Stimulated activated CD4-positive, alpha-beta T cell treated with anti-CD3 and anti-CD28 coated beads, TNF-alpha, amount 100 ng/mL, for 48 hours (primary cell): Measurements from ENCODE around the gene NAA80.
"Not testable (repeated sequence)": the region's sequence is repeated elsewhere in the genome, so short reads cannot be mapped to it uniquely, and the experiment has no call there.

Experiments used
- DNase-seq, 3 donors: peaks; one replicate each; pipeline ENCODE4 v3.0.0-alpha.2; 2020; ENCODE audit warnings: low read depth in 3 of 3

NAA80 gene

DNA sequence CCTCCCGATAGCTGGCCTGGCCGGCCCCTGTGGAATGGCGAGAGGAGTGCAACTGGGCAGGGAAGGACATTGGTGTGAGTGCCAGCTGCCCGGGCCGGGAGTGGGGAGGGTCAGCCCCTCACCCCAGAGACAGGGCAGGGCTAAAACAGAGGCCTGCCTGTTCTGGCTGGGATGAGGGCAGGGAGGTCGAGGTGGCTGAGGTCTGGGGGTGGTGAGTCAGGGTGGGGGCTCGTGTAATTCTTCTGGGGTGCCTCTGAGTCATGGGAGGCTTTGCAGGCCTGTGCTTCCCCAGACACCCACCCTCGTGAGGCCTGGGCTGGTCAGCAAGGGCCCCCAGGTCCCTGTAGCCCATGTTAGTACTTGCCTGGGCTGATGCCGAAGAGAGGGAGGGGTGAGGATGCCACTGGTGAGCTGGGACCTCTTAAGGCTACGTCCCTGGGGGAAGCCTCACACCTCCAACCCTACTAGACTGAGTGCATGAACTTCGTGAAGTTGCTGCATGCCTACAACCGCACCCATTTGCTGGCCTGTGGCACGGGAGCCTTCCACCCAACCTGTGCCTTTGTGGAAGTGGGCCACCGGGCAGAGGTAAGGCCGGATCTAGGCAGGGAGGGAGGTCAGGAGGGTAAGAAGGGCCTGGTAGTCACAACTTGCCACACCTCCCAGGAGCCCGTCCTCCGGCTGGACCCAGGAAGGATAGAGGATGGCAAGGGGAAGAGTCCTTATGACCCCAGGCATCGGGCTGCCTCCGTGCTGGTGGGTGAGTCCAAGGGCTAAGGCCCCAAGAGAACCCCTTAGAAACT, 28.6 kb downstream of the NAA80 start:
- DNase-seq, result no peak

DNA sequence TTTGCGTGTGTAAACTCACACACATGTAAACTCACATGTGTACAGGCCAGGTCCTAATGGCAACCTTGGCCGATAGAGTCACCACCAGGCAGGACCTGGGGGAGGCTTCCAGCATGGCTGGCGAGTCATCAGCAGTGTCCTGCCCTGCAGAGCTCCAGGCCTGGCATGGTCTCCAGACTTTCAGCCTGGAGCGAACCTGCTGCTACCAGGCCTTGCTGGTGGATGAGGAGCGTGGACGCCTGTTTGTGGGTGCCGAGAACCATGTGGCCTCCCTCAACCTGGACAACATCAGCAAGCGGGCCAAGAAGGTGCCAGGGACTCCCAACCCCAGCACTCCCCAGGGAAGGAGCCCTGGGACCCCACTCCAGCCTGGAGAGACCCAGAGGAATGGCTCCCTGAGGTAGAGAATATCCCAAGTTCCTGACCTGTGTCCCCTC, 29.2 kb downstream of the NAA80 start:
- DNase-seq, result no peak

DNA sequence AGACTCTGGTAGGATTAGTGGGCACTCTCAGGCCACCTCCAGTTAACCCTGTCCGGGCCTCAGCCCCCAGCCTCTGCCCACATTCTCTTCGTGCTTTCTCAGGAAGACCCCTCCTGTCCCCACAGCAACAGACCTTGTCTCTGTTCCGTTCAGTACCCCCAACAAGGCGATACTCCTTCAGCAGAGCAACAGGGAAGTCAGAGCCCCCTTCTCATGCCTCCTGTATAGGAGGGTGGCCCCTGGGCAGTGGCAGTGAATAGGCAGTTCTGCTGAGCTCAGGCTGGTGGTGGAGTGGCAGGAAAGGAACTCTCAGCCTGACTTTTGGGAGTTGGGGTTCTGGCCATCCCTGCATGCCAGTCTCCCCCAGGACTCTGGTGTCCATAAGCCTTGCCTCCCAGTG, 29.7 kb downstream of the NAA80 start:
- no peak for DNase-seq

DNA sequence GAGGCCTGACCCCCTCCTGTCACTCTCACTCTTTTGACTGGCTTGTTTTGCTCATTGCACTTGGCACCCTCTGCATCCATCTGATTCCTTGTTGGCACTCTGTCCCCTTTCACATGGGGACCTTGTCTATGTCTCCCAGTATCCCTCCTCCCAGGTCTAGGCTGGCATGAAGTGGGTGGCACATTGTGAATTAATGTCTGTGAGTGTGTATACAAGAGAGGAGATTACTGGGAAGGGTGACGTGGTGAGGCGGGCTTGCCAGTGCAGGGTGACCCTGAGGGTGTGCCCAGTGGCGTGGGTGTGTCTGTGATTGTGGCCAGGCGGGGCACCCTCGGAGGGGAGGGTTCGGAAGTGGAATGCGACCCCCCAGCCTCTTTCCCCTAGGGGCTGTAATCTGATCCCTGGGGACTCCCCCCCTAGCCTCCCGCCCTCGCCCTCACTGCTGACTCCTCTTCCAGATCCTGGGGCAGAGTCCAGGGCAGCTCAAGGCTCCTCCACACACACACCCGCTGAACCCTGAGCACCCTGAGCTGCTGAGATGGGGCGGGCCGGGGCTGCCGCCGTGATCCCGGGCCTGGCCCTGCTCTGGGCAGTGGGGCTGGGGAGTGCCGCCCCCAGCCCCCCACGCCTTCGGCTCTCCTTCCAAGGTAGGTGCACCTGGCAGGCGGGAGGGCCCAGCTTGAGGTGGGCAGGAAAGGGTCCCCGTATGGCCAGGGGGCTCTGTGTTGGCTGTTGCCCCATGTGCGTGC, 30.3 kb downstream of the NAA80 start, which contains the start of gene SEMA3B:
Gene SEMA3B (plus strand): TSS at position 445 of the 749 bp plus-strand sequence. CDS start 94 bp downstream, at position 539.
- DNase-seq, result no peak

DNA sequence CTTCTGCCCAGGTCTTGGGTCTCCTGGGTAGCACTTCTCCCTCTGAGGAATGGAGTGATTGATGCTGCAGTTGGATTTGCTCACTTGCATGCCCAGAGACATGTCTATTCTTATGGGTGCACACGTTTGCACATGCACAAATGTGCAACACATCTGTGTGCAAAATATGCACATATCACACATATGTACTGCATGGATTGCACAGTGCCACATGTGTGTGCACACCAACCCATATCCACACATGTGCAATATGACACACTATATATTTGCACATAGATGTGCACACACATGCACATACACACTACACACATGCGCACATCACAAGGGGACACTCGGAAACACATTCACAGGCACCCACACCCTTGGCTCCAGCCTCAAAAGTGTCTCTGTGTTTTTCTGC, 30.9 kb downstream of the NAA80 start:
- no peak for DNase-seq

DNA sequence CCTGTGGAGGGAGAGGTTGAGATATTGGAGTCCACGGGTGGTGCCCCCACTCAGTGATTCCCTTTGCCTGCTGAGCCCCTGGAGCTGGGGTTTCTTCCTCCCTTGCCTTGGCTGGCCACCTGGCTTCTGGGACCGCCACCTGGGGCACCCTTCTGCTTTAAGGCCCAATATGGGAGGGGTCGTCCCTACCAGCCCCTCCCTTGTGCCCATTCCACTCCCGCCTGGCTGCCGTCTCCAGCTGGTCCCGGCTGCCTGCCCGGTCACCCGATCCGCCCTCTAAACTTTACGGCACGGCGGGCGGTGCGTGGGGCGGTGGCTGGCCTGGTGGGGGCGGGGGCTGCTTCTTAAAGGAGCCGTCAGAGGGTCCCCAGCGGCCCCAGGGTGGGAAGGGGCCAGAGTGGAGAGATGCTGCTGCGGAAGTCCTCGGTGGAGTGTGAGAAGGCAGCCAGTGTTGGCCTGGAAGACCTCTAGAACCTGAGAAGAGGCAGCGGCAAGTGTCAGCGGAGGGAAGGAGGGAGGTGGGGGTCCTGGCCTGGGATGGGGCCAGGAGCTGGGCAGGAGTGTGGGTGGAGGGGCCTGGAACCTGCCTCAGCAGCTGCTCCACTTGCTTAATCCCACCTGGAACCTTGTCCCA, 31.8 kb downstream of the NAA80 start:
- DNase-seq, result no peak

DNA sequence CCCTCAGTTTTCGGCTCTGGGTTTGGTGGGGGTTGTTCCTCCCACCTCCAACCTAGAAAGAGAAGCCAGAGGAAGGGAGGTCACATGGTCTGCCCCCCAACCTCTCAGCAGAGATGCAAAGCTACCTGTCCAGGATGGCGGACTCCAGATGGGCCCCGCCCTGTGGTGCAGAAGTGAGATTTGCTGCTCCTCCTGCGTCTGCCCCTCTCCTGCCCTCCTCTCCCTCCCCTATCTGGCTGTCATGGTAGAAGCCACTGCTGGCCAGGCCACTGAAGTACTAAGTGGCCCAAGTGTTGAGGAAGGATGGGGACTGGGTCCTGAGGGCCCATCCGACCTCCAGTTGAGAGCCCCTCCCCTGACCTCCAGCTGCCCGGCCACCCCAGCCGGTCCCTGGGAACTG, 32.4 kb downstream of the NAA80 start:
- DNase-seq, result no peak

DNA sequence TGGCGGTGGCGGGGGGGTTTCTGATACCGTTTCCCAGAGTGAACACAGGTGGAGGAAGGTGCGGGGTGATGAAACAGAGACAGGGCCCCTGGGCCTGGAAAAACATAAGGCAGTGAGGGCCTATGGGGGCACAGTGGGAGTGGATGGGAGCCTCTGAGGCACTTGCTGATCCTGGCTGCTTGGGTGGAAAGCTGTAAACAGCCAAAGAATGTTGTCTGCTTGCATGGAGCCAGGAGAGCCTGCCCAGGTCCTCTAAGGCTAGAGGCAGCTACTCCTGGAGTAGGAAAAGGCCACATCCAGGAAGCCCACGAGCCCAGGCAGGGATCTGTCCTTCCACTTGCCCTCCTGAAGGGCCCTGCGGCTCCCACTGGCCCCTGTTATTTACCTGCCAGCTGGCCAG, 33.2 kb downstream of the NAA80 start:
- no peak for DNase-seq

DNA sequence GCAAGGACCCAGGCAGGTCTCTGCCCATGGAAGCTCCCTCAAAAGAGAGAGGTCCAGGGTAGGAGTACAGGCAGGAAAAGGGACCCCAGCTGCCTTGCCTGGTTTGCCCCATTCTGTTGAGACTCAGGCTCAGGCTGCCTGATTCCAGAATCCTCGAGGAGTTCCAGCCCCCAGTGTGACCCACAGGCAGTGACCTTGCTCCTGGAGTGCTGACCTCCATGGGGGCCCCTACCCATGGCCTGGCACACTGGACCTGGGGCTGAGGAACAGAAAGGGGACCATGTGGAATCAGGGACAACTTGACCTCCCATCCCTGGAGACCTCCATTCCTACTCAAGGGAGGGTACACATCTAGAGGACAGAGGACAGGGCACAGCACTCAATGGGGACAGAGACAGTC, 33.6 kb downstream of the NAA80 start:
- DNase-seq, result no peak

DNA sequence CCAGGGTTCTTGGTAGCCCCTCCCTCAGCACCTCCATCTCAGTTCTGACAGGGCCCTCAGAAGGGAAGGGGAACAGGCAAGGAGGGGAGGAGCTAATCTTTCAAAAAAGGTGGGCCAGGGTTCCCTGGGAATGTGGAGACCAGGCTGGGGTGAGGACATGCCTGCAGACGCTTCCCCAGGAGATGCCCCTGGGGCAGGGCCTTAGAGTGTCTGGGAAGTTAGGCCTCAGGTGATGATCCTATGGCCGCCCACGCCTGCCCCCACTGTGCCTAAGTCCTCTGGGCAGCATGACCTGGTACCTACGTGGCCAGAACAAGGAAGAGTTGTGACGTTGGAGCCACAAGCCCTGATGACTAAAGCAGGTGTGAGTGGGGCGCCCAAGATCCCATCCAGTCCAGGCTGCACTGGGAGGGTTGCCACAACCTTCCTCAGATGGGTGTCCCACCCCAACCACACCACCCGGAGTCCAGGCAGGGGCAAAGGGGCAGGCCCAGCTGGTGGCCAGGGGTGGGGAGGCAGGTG, 34.2 kb downstream of the NAA80 start:
- DNase-seq, result no peak

DNA sequence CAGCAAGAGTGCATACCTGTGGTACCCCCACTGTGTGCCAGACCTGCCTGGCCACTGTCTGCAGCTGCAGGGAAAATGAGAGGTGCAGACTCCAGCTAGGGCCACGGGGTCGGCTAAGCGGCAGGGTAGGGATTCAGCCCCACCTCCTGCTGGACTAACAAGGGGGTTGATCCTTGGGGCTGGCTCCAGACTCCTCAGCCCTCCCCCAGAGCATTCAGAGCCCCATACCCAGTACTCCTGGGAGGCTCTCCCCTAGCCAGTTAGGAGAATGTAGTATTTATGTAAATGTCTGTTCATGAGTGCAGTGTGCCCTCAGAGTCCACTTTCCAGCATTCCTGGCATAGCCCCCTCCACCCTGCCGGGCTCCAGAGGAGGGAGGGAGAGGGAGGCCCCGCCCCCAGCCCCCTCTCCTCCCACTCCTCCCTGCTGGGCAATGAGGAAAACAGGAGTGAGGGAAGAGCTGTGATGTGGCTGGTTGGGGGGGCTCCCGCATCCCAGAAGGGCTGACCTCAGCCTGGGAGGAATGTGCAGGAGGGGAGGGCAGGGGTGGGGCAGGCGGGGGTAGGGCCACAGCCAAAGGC, 34.7 kb downstream of the NAA80 start:
- DNase-seq, result no peak

DNA sequence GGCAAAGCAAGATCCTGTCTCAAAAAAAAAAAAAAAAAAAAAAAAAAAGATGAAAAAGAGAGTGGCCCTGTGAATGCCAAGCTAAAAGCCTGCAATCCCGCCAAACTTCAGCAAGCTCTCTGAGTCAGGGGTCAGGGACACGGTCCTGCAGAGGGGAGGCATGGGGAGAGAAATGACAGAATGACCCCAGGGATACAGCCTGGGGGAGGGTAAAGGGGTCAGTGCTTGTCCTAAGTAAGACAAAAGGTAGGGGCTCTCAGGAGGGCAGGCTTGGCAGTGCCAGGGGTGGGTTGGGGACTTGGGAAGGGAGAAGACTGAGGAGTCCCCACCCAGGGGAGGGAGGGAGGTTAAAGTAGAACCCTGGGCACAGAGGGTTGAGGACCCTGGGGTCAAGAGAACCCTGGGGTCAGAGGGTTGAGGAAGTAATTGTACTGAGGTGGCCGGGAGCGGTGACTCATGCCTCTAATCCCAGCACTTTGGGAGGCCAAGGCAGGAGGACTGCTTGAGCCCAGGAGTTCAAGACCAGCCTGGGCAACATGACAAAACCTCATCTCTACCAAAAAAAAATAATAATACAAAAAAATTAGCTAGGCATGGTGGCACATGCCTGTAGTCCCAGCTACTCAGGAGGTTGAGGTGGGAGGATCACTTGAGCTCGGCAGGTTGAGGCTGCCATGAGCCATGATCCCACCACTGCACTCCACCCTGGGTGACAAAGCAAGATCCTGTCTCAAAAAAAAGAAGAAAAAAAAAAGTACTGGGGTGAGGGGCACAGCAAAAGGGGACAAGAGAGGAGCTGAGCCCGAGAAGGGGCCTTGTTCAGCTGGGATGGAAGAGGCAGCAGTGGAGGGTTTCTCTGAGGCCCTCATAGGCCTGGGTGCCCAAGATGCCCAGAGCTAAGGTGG, 35.5 kb downstream of the NAA80 start:
- no peak for DNase-seq

DNA sequence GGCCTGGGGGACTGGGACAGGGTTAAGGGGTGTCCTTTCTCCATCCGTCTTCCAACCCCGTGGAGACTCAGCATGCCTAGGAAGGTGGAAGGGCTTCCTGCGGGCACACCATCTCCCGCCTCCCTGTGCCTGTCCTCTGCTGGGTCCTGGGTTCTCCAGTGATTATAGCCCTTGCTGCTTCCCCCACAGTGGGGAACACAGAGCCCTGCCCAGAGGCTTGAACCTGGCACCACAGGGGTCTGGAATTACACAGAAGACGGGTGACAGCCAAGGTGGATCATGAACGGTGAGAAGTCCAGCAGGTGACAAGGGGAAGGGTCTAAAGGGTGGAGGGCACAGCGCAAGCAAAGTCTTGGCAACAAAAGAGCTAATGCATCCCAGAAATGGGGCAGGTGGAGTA, 36.4 kb downstream of the NAA80 start:
- no peak for DNase-seq

DNA sequence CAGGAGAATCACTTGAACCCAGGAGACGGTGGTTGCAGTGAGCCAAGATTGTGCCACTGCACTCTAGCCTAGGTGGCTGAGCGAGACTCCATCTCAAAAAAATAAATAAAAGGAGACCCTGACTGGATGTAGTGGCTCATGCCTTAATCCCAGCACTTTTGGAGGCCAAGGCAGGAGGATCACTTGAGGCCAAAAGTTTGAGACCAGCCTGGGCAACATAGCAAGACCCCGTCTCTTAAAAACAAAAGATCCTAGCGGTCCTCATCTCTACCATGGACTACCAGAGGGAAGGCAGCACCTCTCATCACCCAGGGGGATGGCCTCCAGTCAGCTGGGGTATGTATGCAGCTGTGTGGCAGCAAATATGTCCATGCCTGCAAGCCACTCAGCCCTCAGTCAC, 37.0 kb downstream of the NAA80 start:
- not testable (repeated sequence) for DNase-seq

DNA sequence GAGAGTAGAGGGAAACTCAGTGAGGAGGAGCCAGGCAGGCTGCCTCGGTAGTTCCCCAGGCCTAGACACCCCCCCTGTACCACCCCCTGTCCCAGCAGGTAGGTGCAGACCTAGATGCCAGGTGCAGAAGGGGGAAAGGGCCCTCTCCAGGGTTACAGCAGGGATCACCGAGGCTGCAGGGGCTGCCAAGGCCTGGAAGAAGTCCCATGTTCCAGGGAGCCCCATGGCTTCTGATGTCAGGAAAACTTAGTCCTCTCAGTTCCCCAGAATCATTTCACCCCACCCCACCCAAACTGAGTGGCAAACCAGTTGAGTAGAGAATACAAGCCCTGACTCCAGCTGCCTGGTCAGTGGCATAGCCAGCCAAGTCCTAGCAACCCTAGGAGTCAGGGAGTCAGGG, 37.7 kb downstream of the NAA80 start:
- DNase-seq, result no peak

DNA sequence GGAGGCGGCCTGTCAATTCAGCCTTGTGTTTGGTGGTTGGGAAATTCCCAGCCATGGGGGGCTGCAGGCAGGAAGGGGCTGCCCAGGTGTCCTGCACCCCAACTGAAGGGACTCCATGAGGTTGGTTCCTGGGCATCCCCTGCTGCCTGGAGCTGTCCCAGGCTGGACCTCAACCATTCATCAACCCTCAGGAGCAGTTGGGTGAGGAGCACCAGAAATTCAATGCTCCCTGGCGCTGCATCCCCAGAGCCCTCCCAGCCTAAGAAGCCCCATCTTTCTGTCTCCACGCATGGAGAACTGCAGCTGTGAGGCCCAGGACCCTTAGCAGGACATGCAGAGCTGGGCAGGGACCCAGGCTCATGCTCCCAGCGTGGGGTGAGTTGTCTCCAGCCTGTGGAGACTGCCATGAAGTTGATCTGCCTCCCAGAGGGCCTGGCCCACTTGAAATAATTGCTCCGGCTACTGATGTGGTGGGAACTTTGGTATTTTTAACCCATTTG, 38.2 kb downstream of the NAA80 start:
- no peak for DNase-seq

DNA sequence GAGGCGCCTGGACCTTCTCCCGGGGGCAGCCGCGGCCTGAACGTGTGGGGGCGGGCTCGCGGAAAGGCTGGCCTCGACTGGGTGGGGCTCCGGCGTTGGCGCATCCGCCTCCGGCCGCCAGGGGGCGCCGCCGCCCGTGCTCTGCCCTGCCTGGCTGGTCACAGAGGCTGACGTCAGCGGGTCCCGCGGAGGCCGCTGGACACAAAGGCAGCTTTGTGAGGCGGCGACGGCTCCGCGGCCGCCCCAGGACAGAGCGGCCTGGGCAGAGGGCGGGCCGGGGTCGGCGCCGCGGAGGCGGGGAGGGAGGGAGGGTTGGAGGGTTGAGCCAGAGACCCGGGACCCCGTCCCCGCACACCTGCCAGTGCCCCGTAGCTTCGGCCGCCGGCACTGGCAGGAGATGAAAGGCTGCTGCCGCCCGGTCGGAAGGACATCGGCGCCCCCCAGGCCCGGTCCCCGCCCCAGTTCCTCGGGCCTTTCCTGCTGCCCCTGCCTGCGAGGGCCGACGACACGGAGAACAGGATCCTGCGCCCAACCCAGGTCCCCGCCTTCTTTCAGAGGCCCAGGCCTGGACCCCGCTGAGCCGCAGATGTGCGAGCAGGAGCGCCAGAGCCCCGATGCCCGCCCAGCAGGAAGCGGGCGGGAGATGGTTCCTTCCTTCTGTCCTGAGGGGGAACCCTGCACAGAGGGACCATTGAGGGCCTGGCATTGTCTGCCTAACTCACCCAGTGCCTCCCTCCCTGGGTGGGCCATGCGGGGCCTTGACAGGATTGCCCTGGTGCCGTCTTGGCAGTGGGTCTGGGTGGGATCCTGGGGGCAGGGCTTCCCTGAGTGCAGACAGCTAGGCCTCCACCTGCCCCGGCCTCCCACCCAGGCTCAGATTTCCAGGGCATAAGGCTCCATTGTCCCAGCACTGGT, 38.9 kb downstream of the NAA80 start:
- peak; percentile 65 to 79 (median 76) for DNase-seq

DNA sequence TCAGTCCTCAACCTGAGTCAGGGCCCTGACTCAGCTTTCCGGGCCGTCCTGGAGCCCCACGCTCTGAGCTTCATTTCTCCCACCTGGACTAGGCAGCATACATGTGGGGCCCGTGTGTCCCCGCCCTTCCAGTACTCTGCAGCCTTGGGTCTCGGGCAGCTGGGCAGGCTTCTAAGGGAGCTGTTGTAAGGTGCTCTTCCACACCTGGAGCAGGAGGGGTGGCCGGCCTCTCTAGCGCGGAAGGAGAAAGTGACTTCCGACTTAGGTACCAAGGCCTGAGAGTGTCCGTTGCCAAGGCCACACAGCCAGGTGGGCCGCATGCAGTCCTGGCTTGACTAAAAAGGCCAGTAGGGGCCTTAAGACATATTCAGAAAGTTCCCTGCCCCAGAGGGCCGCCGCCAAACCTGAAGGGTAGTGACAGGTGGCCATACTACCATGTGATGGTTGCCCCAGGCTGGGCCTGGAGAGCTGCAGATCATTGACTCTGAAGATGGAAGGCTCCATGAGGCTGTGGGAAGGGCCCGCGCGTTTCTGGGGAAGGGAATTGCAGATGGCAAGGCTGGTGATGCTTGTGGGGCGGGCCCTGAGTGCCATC, 39.7 kb downstream of the NAA80 start:
- DNase-seq, result no peak

DNA sequence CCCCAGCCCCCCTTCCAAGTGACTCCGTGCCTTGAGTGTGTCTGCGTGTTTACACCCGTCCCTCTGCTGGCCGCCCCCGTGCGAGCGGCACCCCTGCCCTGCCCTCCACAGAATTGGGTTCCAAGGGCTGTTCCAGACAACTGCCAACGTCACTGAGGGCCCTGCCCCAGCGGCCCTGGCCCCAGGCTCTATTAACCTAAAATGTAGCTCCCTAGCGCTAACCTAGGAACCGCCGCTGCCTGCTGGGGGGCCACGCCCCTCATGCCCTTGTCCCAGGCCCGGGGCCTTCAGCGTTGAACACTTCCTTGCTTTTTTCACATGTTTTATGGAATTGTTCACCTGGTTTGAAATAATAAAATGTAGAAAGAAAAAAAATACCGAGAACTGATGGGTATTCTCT, 40.2 kb downstream of the NAA80 start:
- no peak for DNase-seq
